GM12874 (cell line): ENCODE data around the gene SLC4A1.

Source experiments
- CTCF ChIP-seq: IDR thresholded peaks from 2 replicates; pipeline ENCODE4 v1.5.1; 2011; ENCODE audit warnings: low read depth, mild to moderate bottlenecking, control low read depth, low read length, moderate library complexity; ENCODE audit not compliant: insufficient read depth

Gene SLC4A1

GRCh38 chr17:44267818-44268490 lies at the start of gene SLC4A1:
Gene SLC4A1 (minus strand): TSS chr17:44268135. CDS start chr17:44262866, 5,269 bp downstream.
- TF ChIP-seq CTCF: no peak

GRCh38 chr17:44317545-44317944 lies 49.6 kb upstream of the SLC4A1 start:
- TF ChIP-seq CTCF: no peak

- TF ChIP-seq CTCF: no peak
Observed at GRCh38 chr17:44315760-44316731, 48.1 kb upstream of the SLC4A1 start.

- no peak for TF ChIP-seq CTCF
Observed at GRCh38 chr17:44314869-44315661, 47.1 kb upstream of the SLC4A1 start.

GRCh38 chr17:44314524-44314868 lies 46.6 kb upstream of the SLC4A1 start:
- no peak for TF ChIP-seq CTCF

- TF ChIP-seq CTCF: no peak
Observed at GRCh38 chr17:44314031-44314430, 46.1 kb upstream of the SLC4A1 start.

- no peak for TF ChIP-seq CTCF
Observed at GRCh38 chr17:44312396-44313104, 44.6 kb upstream of the SLC4A1 start.
